Cortex of kidney (tissue), 1 donor: ENCODE results near the gene MYO3B.

Experiments used
- DNase-seq: peaks from one replicate; lab custom pipeline; 2025; lab: John Stamatoyannopoulos, UW

MYO3B gene

GRCh38 chr2:170236680-170237047, 58.7 kb downstream of the MYO3B start:
- no peak for DNase-seq

- no peak for DNase-seq
These were observed 59.7 kb downstream of the MYO3B start for GRCh38 chr2:170237572-170238120.

GRCh38 chr2:170238776-170239175, 60.8 kb downstream of the MYO3B start:
- DNase-seq: no peak

GRCh38 chr2:170240629-170241028, 62.7 kb downstream of the MYO3B start:
- DNase-seq: no peak

- no peak for DNase-seq
These were observed 63.8 kb downstream of the MYO3B start for GRCh38 chr2:170241756-170242155.

GRCh38 chr2:170243118-170243837, 65.3 kb downstream of the MYO3B start:
- no peak for DNase-seq

GRCh38 chr2:170243898-170244297, 66.0 kb downstream of the MYO3B start:
- no peak for DNase-seq

GRCh38 chr2:170244555-170244954, 66.6 kb downstream of the MYO3B start:
- DNase-seq: no peak

- DNase-seq: no peak
These were observed 67.4 kb downstream of the MYO3B start for GRCh38 chr2:170245312-170245711.

- DNase-seq: no peak
These were observed 69.4 kb downstream of the MYO3B start for GRCh38 chr2:170247333-170247732.

- DNase-seq: no peak
These were observed 70.0 kb downstream of the MYO3B start for GRCh38 chr2:170247882-170248393.

- DNase-seq: no peak
These were observed 70.8 kb downstream of the MYO3B start for GRCh38 chr2:170248574-170249393.

GRCh38 chr2:170249761-170250160, 71.8 kb downstream of the MYO3B start:
- no peak for DNase-seq

- DNase-seq: no peak
These were observed 72.6 kb downstream of the MYO3B start for GRCh38 chr2:170250584-170250983.

- no peak for DNase-seq
These were observed 74.5 kb downstream of the MYO3B start for GRCh38 chr2:170252414-170252813.

- no peak for DNase-seq
These were observed 75.8 kb downstream of the MYO3B start for GRCh38 chr2:170253721-170254230.

- DNase-seq: no peak
These were observed 76.4 kb downstream of the MYO3B start for GRCh38 chr2:170254293-170254732.

GRCh38 chr2:170255137-170255536, 77.2 kb downstream of the MYO3B start:
- DNase-seq: no peak

GRCh38 chr2:170255971-170256370, 78.0 kb downstream of the MYO3B start:
- DNase-seq: no peak

GRCh38 chr2:170258382-170258781, 80.4 kb downstream of the MYO3B start:
- no peak for DNase-seq

- no peak for DNase-seq
These were observed 82.2 kb downstream of the MYO3B start for GRCh38 chr2:170260188-170260587.

GRCh38 chr2:170261566-170261965, 83.6 kb downstream of the MYO3B start:
- no peak for DNase-seq

- DNase-seq: no peak
These were observed 84.4 kb downstream of the MYO3B start for GRCh38 chr2:170262343-170262742.
